ENCODE measurements around the gene UBB.

- TF ChIP-seq CTCF (IDR thresholded peaks at IDR 0.05) (no peak), POLR2A (IDR thresholded peaks at IDR 0.05) (no peak), POLR2AphosphoS5 (IDR thresholded peaks at IDR 0.05) (no peak)
Measured at GRCh38 chr17:16423226-16423872, 42.5 kb downstream of the UBB start.
